ENCODE data around the gene ADAM12.

DNA sequence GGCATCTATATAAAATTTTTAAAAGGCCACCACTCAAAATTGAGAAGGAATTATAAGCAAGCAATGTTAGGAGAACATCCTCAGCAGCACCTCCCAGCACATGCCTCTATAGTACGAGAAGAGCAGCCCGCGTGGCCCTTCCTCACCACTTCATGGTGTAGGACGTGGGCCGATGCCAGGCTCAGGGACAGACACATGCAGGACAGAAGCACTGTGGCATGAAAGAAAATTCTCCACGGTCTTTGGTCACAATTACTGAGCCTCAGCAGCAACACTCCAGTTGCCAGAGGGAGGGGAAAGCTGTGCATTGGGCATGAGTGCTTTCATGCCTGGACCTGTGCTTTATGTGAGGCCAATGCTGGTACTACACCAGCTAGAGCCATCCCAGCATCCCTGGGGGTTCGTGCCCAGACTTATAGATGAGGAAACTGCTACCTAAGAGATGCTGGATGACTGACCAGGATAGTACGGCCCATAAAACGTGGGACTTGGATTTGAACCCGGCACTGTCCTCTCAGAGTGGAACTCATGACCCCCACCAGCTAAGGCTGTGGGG lies 164.7 kb downstream of the ADAM12 start:
- TF ChIP-seq MTA3 (IDR thresholded peaks at IDR 0.05; ENCODE audit: borderline replicate concordance, low read length) (no peak), REST (IDR thresholded peaks at IDR 0.05; ENCODE audit: low read depth, low read length) (no peak), CTCF (IDR thresholded peaks at IDR 0.05 in 2 of 3, conservative IDR thresholded peaks at IDR 0.05 in 1 of 3; ENCODE audit: control insufficient read depth in 2 of 3, extremely low read depth in 1 of 3, insufficient read depth in 1 of 3, low read depth in 3 of 3, low read length in 3 of 3) (no peak), POLR2A (IDR thresholded peaks at IDR 0.05; ENCODE audit: low read depth, low read length) (no peak), PAX8 (IDR thresholded peaks at IDR 0.05) (no peak), RAD21 (IDR thresholded peaks at IDR 0.05; ENCODE audit: insufficient read depth, low read depth, low read length) (no peak), EZH2 (IDR thresholded peaks at IDR 0.05; ENCODE audit: borderline replicate concordance, control insufficient read depth, low read depth, low read length) (no peak), CEBPB (IDR thresholded peaks at IDR 0.05; ENCODE audit: borderline replicate concordance in 1 of 2, low read depth in 2 of 2, low read length in 2 of 2) (no peak), NFYB (IDR thresholded peaks at IDR 0.05; ENCODE audit: insufficient read depth, low read depth, low read length) (no peak), RCOR1 (conservative IDR thresholded peaks at IDR 0.05; ENCODE audit: low read depth, low read length) (no peak), POLR2AphosphoS5 (IDR thresholded peaks at IDR 0.05; ENCODE audit: low read length) (no peak), ZSCAN29 (IDR thresholded peaks at IDR 0.05) (no peak), ZNF24 (IDR thresholded peaks at IDR 0.05) (no peak), FOXM1 (IDR thresholded peaks at IDR 0.05; ENCODE audit: low read depth, low read length) (no peak)

Measured in GM12878 (cell line).